Kidney glomerular epithelial cell (primary cell): ENCODE results near the gene DBR1.

Experiments used
- DNase-seq: peaks from one replicate; lab custom pipeline; 2025; lab: John Stamatoyannopoulos, UW

DBR1 gene

GRCh38 chr3:138118612-138119422 lies 55.9 kb downstream of the DBR1 start:
- peak; percentile 77 for DNase-seq

DNA sequence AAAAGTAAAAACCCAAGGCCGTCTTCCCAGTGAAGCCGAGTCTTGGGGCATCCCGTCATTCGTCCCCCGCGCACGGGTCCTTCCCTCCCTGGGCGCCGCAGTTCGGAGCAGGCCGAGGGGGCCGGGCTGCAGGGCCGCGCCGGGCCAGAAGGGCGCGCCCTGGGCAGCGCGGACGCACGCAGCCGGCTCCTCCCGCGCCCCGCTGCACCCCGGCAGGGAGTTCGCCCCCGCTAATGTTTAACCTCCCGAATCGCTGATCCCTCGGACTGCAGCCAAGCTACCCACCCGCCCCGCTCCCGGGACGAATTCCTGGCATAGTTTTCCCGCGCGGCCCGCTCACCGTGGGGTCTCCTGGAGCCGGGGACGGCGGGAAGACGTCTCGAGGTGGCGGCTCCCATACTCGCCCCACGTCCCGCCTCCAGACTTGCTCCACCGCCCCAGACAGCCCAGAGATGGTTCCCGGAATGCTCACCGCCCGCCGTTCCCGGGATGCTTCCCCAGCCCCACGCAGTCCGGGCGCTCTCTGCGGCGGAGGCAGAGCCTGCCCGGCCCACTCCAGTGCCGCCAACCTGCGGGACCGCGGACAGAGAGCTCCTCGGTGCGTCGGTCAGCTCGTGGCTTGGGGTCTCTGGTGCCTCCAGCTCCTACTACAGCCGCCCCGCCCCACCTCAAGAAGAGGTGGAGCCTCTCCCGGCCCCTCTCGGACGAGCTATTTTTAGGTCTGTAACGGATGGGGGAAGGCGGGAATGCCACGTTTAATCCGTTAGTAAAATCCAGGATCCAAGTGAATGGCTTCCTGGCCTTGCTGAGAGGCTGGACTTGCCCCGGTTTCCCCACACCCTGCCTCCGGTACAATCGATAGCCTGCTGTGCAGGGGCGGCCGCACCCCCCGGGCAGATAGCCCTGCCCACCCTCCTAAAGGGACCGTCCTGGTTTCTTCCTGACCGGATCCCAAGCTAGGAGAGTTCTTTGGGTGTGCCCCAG lies 59.4 kb downstream of the DBR1 start, which contains the start of gene DZIP1L:
Gene DZIP1L (minus strand): TSS at position 621 of the 984 bp plus-strand sequence. CDS start 11,637 bp downstream, outside the sequence.
- peak; percentile 83 for DNase-seq

GRCh38 chr3:138114431-138114918 lies 60.2 kb downstream of the DBR1 start:
- peak; percentile 64 for DNase-seq

GRCh38 chr3:138113326-138113725 lies 61.4 kb downstream of the DBR1 start:
- DNase-seq = peak; percentile 95

DNA sequence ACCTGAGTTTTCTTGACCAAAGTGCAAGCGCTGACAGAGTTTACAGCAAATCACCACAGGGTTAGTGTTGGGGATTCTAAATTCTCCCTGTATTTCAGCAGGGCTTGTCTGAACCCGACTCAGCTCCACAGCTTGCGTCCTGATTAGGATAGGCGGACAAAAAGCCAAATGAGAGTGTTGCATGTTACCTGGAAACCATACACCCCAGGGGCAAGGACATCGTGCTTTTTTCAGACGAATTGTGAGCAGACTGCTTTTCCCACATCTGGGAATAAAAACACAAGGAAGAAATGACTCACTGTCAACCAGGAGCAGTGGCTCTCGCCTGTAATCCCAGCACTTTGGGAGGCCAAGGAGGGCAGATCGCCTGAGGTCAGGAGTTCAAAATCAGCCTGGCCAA lies 62.4 kb downstream of the DBR1 start:
- DNase-seq = no peak
